ENCODE results near the gene ERCC5.

Gene ERCC5

GRCh38 chr13:102922184-102922583 is 76.4 kb downstream of the ERCC5 start:
- no peak for DNase-seq (ENCODE audit: low read depth in 2 of 2)

All from stimulated activated CD8-positive, alpha-beta memory T cell treated with anti-CD3 and anti-CD28 coated beads, Interleukin-15, amount 100 ng/mL, for 48 hours (primary cell).